Medulla oblongata (tissue), 1 donor: ENCODE measurements around the gene TIFAB.

Source experiments
- DNase-seq: peaks from one replicate; pipeline ENCODE4 v3.0.0-alpha.2; 2015; ENCODE audit errors: extremely low spot score

TIFAB gene

GRCh38 chr5:135442431-135443160 is 9.6 kb downstream of the TIFAB start:
- no peak for DNase-seq

GRCh38 chr5:135441919-135442318 is 10.2 kb downstream of the TIFAB start:
- no peak for DNase-seq

- peak; percentile 47 for DNase-seq
These were observed 10.8 kb downstream of the TIFAB start for GRCh38 chr5:135441350-135441831.

- DNase-seq: no peak
These were observed 11.2 kb downstream of the TIFAB start for GRCh38 chr5:135440916-135441315.

- DNase-seq: no peak
These were observed 12.6 kb downstream of the TIFAB start for GRCh38 chr5:135439231-135440205.

- no peak for DNase-seq
These were observed 13.4 kb downstream of the TIFAB start for GRCh38 chr5:135438636-135439221.

- DNase-seq: peak; percentile 49
These were observed 14.2 kb downstream of the TIFAB start for GRCh38 chr5:135437796-135438560.

GRCh38 chr5:135437422-135437795 is 14.7 kb downstream of the TIFAB start:
- DNase-seq: peak; percentile 67

- no peak for DNase-seq
These were observed 15.2 kb downstream of the TIFAB start for GRCh38 chr5:135436951-135437418.

GRCh38 chr5:135435467-135436330 is 16.5 kb downstream of the TIFAB start:
- no peak for DNase-seq

GRCh38 chr5:135434591-135435466 is 17.3 kb downstream of the TIFAB start:
- DNase-seq: no peak

- peak; percentile 42 for DNase-seq
These were observed 18.3 kb downstream of the TIFAB start for GRCh38 chr5:135433681-135434426.

- no peak for DNase-seq
These were observed 20.0 kb downstream of the TIFAB start for GRCh38 chr5:135432113-135432512.

GRCh38 chr5:135430135-135430437 is 22.1 kb downstream of the TIFAB start:
- DNase-seq: no peak

- no peak for DNase-seq
These were observed 22.6 kb downstream of the TIFAB start for GRCh38 chr5:135429301-135430134.

GRCh38 chr5:135428586-135428985 is 23.6 kb downstream of the TIFAB start:
- DNase-seq: no peak

GRCh38 chr5:135426102-135427082 is 25.8 kb downstream of the TIFAB start:
- no peak for DNase-seq
